ENCODE measurements around the gene MAN1C1.

DNA sequence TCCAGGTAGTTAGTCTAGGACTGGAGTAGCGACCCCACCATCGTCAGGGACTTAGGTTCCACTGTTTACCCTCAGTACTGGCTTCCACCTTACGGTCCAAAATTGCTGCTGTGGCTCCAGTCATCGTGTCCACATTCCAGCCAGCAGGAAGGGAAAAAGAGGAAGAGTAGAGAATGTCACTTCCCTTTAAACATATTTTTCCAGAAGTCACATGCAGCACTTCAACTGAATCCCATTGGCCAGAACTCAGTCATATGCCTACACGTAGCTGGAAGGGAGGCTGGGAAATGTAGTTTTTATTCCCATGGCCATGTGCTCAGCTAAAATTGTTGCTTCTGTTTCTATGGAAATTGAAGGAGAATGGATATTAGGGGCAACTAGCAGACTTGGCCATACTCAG lies 99.3 kb downstream of the MAN1C1 start:
- TF ChIP-seq CTCF (IDR thresholded peaks at IDR 0.05) (no peak), EZH2phosphoT487 (IDR thresholded peaks at IDR 0.05) (no peak), EZH2 (IDR thresholded peaks at IDR 0.05) (no peak)

Data from neural progenitor cell (in vitro differentiated cells).